HG02610 (cell line): ENCODE results near the gene UNC13B.
"Not testable (repeated sequence)": the region's sequence is repeated elsewhere in the genome, so short reads cannot be mapped to it uniquely, and the experiment has no call there.

ENCODE experiments used
- ATAC-seq: cut with Tn5 transposase; IDR thresholded peaks from one replicate; pipeline ENCODE4 v1.9.1; 2021; ENCODE audit warnings: mild to moderate bottlenecking, moderate library complexity; ENCODE audit not compliant: unreplicated experiment

UNC13B gene

DNA sequence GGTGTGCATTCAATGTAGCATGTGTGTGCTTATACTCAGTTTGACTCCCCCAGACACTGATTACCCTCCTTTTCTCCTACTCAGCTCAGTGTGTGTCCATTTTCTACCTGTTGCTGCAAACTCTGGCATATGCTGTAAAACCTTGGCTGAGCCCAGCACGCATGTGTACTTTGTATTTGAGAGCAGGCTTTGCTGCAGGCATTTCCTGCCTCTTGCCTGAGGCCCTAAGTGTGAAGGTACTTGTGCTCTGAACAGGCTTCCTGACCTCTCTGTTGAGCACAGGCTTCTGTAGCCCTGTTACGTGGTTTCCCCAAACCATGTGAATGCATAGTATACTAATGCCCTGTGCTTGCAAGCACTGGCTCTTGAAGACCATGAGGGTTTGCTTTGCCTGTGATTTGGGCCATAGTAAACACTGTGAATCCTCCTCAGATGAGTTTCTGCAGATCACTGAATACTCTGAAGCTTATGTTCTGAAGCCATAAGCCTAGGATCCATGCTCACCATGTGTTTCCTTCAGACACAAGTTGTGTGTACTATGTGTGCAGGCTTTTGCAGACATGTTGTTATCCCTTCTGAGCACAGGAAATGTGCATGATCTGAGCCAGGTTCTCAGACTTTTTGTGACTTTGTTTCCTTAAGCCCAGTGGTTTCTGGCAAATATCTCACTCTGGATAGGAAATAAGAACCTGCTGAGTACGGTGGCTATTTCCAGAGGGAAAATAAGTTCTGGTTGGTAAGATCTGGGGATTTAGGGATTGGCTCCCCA, 203.2 kb downstream of the UNC13B start:
- ATAC-seq = no peak

GRCh38 chr9:35366627-35367026, 204.8 kb downstream of the UNC13B start:
- no peak for ATAC-seq

- ATAC-seq = no peak
These were observed 205.6 kb downstream of the UNC13B start for GRCh38 chr9:35367451-35367850.

DNA sequence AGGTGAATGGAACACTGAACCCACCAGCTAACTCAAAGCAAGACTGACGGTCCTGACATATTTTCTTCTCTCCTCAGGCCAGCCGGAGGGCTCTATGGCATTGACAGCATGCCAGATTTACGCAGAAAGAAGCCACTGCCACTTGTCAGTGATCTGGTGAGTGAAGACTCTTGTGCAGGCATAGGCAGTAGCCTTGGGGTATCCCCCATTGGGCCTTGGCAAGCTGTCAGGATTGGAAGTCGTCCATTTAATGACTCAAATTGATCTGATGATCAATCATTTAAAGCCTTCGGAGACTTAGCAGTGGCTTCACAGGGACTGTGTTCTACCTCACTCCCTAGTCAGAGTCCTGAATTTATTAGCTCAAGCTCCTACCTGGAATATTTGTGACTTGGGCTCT, 208.4 kb downstream of the UNC13B start:
- no peak for ATAC-seq

DNA sequence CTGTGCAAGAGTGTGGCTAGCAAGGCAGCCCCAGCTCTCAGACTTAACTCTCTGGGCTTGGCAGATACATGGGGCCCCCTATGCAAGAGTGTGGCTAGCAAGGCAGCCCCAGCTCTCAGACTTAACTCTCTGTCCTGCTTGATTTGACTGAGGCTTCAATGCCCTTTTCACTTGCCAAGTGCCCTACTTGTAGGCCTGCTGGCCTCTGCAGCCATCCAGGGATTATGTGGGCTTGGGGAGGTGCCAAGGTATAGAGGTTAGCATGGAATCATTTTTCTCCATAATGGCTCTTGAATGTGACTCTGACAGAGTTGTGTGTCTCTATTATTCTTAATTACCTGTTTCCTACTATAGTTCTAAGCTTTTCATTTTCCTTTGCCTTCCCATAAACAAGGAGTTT, 212.6 kb downstream of the UNC13B start:
- no peak for ATAC-seq

- no peak for ATAC-seq
These were observed 213.1 kb downstream of the UNC13B start for GRCh38 chr9:35374910-35375309.

DNA sequence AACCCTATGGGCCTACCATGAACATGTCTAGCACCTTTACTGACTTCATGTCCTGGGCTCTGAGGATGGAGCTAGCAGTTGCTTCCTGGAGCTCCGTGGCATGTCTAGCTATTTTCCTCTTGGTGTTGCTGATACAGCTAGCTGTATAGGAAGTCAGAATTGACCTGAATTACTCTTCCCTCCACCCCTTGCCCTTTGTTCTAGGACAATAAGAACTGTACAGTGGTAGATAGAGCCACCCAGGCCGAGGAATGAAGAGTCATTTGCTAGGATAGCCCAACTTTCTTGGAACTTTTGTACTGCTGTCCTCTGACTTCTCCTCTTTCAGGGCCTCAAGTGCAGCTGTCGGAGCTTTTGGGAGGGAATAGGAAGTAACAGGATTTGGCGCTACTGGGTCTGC, 218.2 kb downstream of the UNC13B start:
- ATAC-seq = no peak

DNA sequence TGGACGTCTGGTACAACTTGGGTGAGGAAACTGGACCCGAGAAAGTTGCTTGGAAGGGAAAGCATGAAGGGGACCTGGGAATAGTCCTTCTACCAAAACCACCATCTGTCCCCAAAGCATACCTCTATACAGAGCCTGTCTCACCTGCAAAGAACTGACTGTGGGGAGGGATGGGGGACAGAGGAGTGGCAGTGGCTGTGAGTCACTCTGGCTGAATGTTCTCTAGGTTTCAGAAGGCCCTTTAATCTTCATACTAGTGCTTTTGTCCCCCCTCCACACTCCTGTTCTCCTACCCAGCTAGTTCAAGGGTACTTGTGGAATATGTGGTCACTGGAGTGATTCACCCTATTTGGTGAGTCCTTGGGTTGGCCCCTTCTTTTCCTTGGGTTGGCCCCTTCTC, 218.8 kb downstream of the UNC13B start:
- no peak for ATAC-seq

DNA sequence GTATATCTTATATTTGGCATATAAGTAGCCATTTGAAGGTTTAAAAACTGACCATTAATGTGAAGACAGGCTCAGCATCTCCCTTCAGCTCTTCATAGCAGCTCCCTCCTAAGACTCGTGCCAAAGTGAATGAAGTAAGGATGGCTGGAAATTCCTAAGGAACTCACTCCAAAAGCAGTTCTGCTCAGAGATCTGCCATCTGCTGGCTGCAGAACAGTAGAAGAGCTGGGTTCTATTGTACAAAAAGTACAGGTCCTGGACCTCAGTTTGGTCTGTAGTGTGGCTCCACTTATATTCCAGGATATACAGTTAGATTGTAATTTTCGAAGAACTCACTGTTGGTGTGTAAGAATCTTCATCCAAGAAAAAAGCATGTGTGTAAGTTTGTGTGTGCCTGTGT, 223.2 kb downstream of the UNC13B start:
- ATAC-seq = no peak

DNA sequence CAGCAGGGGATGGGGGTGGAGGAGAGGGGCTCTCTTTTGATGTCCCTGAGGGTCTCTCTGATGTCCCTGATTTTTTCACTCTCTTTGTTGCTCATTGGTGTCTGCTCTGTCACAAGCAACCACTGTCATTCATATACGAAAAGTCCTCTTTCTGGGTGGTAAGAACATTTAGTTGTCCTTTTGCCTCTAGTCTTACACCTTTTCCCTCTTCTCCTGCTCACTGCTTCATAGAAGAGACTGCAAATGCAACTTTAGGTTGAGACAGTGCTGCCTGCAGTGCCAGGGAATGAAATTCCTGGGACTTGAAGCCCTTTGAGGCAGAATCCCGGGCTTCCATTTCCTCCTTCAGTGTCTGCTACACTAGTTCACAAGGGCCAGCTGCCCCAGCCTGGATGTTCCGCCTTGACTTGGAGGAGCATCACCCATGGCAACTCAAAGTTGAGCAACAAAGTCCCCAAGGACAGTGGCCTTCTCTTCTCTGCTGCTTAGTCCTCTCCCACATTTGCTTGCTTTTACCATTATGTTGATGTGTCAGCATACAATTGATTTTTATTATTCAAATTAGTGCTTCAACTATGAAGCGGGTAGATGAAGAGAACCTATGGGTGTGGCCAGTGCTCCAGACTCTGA, 233.4 kb downstream of the UNC13B start:
- ATAC-seq = no peak

DNA sequence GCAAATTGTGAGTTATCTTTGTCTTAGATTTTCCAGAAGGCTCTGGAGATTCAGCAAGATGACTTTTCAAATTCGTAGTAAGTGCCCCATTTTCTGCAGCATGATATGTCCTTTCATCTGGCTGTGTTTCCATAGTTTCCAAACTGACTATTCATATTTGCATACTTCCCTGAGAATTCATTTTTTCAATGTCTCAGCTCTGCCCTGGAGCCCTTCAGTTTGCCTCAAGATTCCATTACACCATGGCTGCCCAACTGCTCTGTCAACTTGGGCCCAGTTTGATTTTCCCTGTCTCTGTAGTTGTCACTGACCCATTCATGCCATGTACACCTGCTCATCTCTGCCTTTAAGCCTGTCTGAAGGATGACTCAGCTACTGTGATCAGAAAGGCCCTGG, 233.9 kb downstream of the UNC13B start:
- no peak for ATAC-seq

DNA sequence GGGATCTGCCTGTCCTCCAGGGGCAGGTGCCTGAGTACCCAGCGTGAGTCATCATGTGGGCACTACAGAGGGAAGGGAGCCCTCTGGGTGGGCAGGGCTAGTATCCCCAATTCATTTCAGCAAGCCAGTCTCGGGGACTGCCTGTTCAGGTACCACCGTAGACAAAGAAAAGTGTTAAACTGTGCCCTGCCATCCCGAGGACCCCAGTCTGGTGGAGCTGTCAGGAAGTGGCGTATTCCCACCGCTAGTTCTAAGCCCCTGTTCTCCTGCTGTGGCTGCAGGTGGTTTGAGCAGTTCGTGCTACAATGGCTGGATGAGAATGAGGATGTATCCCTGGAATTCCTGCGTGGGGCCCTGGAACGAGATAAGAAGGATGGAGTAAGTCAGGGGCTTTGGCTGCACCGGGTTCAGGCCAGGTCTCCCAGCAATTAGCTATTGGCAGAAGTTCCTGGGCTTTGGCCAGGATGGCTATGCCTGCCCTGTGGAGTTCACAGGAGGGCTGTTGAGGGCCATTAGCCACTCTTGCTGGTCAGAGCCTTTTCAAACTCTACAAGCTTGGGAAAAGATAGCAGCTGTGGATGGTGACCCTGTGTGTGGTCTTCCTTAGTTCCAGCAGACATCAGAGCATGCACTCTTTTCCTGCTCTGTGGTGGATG, 234.9 kb downstream of the UNC13B start:
- ATAC-seq = no peak

DNA sequence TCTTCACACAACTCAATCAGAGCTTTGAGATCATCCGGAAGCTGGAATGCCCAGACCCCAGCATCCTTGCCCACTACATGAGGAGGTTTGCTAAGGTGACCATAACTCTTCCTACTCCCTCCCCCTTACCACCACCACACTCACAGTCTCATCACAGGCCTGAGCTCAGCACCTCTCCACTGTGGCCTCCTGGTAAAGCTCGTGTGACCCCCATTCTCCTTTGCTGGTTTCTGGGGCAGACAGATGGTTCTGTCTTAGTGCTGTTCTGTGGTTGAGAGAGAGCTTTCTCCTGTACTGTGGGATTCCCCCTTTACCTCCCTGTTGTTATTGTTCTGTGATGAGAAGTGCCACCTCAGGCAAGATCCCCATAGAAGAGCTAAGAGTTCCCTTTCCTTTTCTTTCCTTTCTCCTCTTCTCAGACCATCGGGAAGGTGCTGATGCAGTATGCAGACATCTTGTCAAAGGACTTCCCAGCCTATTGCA, 235.4 kb downstream of the UNC13B start:
- ATAC-seq = no peak

DNA sequence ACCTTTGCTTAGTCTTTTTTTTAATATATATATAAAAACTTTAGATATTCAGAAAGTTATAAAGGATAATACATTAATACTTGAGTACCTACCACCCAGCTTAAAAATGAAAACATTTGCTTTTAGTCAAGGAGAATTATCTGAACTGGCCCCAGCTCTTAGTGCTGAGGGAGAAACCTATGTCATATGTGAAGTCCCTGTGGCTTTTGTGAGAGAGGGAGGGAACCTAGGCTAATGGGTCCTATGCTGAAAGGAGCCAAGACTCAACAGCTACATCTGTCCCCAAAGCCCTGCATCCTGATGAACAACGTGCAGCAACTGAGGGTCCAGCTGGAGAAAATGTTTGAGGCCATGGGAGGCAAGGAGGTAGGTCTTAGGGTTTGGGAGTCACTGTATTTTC, 236.1 kb downstream of the UNC13B start:
- ATAC-seq = no peak

GRCh38 chr9:35398651-35399335, 237.0 kb downstream of the UNC13B start:
- no peak for ATAC-seq

- no peak for ATAC-seq
These were observed 243.1 kb downstream of the UNC13B start for GRCh38 chr9:35404865-35405264.

GRCh38 chr9:35406183-35406959, 244.6 kb downstream of the UNC13B start:
- no peak for ATAC-seq

DNA sequence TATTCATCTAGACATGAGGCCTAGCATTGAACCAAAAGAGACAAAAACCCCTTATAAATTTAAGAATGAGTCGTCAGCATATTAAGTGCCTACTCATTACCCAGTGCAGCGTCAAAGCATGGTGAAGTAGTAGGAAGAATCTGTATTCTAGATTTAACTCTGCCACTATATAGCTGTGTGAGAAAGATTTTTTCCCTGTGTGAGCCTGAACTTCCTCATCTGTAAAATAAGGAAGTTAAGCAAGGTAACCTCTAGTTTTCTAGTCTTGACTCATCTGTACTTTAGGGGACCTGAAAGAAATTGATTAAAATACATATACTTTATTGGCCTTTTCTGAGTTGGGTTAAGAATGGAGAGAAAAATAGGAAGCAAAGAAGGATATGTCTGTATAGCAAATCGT, 246.0 kb downstream of the UNC13B start:
- ATAC-seq = no peak

DNA sequence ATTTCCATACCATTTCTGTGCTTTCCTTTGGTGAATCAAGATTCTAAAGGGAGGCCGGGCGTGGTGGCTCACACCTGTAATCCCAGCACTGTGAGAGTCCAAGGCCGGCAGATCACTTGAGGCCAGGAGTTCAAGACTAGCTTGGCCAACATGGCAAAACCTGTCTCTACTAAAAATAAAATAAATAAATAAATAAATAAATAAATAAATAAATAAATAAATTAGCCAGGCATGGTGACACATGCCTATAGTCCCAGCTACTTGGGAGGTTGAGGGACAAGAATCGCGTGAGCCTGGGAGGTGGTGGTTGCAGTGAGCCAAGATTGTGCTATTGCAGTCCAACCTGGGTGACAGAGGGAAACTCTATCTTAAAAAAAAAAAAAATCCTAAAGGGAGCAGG, 247.6 kb downstream of the UNC13B start:
- not testable (repeated sequence) for ATAC-seq

- no peak for ATAC-seq
These were observed 253.1 kb downstream of the UNC13B start for GRCh38 chr9:35414889-35415288.
